Urinary bladder (tissue), 4 donors: ENCODE data around the gene RASSF4. TPM values are rescaled to one million over a fixed set of nuclear protein-coding genes. Genes with fewer than 3 reads are reported as not detected.

Experiments
- DNase-seq: peaks from one replicate; pipeline ENCODE4 v3.0.0-alpha.2; 2015; ENCODE audit errors: extremely low spot score
- H3K27ac ChIP-seq: one replicate; pipeline ENCODE4 v1.5.1; 2013; ENCODE audit warnings: low read depth, mild to moderate bottlenecking, moderate library complexity
- H3K36me3 ChIP-seq: one replicate; pipeline ENCODE4 v1.6.1; 2013; ENCODE audit warnings: mild to moderate bottlenecking, moderate library complexity; ENCODE audit not compliant: insufficient read depth
- H3K4me1 ChIP-seq: one replicate; pipeline ENCODE4 v1.6.1; 2013; ENCODE audit warnings: mild to moderate bottlenecking, moderate library complexity; ENCODE audit not compliant: insufficient read depth
- H3K4me3 ChIP-seq: one replicate; pipeline ENCODE4 v1.5.1; 2013; ENCODE audit warnings: low read depth, low read length
- WGBS: extraction: QIAGEN DNeasy Blood & Tissue Kit; methylation state at CpG from one replicate; pipeline ENCODE4 v1.1.7; 2013; 5-methylcytosine and 5-hydroxymethylcytosine counted together
- polyA plus RNA-seq: library from polyadenylated mRNA; stranded (reverse); fragments of 200-250 nt; gene quantifications from one replicate; pipeline ENCODE4 v1.2.3, GENCODE V29; 2013
- total RNA-seq: library from RNA; depleted of rRNA; stranded (reverse); fragments of >200 nt; gene quantifications from one replicate; pipeline ENCODE4 v1.2.3, GENCODE V29; 2014
- donor health status: healthy with polysubstance abuse.
- donor health status: healthy.

Gene RASSF4
- total and polyA plus RNA-seq, 2 donors, result 12.2 to 55.1 TPM

- Histone ChIP-seq H3K4me1 (no peaks in the 10 kb centered on the region), H3K4me3 (no peak overlapping the region), H3K27ac (no peak overlapping the region), H3K36me3 (no peaks in the 10 kb centered on the region)
- no peak for DNase-seq
- 85% methylated on average over 6 of the region's 6 CpGs for WGBS
Observed at GRCh38 chr10:44947371-44948152, 12.0 kb upstream of the RASSF4 start.

- DNase-seq, result no peak
- WGBS, result 68% methylated on average over 1 of the region's 1 CpG
- no peak overlapping the region for H3K4me3 ChIP-seq
- no peaks in the 10 kb centered on the region for H3K4me1 ChIP-seq
- H3K27ac ChIP-seq, result no peak overlapping the region
- H3K36me3 ChIP-seq, result no peaks in the 10 kb centered on the region
Observed at GRCh38 chr10:44948642-44949041, 11.0 kb upstream of the RASSF4 start.

- no peak for DNase-seq
- no peaks in the 10 kb centered on the region for H3K4me1 ChIP-seq
- H3K4me3 ChIP-seq, result no peak overlapping the region
- no peaks in the 10 kb centered on the region for H3K36me3 ChIP-seq
- no peak overlapping the region for H3K27ac ChIP-seq
- 73% methylated on average over 5 of the region's 5 CpGs for WGBS
Observed at GRCh38 chr10:44949127-44949802, 10.3 kb upstream of the RASSF4 start.

- DNase-seq, result no peak
- no peaks in the 10 kb centered on the region for H3K4me1 ChIP-seq
- H3K4me3 ChIP-seq, result no peak overlapping the region
- no peak overlapping the region for H3K27ac ChIP-seq
- H3K36me3 ChIP-seq, result no peaks in the 10 kb centered on the region
- WGBS, result 63% methylated on average over 3 of the region's 3 CpGs
Observed at GRCh38 chr10:44949915-44950314, 9.7 kb upstream of the RASSF4 start.

- Histone ChIP-seq H3K4me3 (no peak overlapping the region), H3K4me1 (no peaks in the 10 kb centered on the region), H3K36me3 (no peaks in the 10 kb centered on the region), H3K27ac (no peak overlapping the region)
- DNase-seq, result no peak
- WGBS, result 92% methylated on average over 10 of the region's 10 CpGs
Observed at GRCh38 chr10:44950326-44951225, 9.0 kb upstream of the RASSF4 start.

- Histone ChIP-seq H3K36me3 (no peaks in the 10 kb centered on the region), H3K27ac (no peak overlapping the region), H3K4me1 (no peaks in the 10 kb centered on the region), H3K4me3 (no peak overlapping the region)
- no peak for DNase-seq
- 80% methylated on average over 7 of the region's 7 CpGs for WGBS
Observed at GRCh38 chr10:44951576-44952226, 7.9 kb upstream of the RASSF4 start.

- no peak for DNase-seq
- Histone ChIP-seq H3K4me1 (no peaks in the 10 kb centered on the region), H3K27ac (no peak overlapping the region), H3K4me3 (no peak overlapping the region), H3K36me3 (no peaks in the 10 kb centered on the region)
- 44% methylated on average over 2 of the region's 2 CpGs for WGBS
Observed at GRCh38 chr10:44952779-44953231, 6.8 kb upstream of the RASSF4 start.

GRCh38 chr10:44954042-44954441, 5.6 kb upstream of the RASSF4 start:
- H3K36me3 ChIP-seq, result no peaks in the 10 kb centered on the region
- DNase-seq, result no peak
- peaks cover 1% of the 10 kb centered on the region for H3K4me1 ChIP-seq

GRCh38 chr10:44954962-44955361, 4.6 kb upstream of the RASSF4 start:
- no peak overlapping the region for H3K4me3 ChIP-seq
- no peak for DNase-seq
- no peaks in the 10 kb centered on the region for H3K36me3 ChIP-seq
- H3K27ac ChIP-seq, result no peak overlapping the region
- H3K4me1 ChIP-seq, result peaks cover 3% of the 10 kb centered on the region

More at GRCh38 chr10:44954042-44954441, 5.6 kb upstream of the RASSF4 start:
- Histone ChIP-seq H3K27ac (no peak overlapping the region), H3K4me3 (no peak overlapping the region)

GRCh38 chr10:44955413-44956070, 4.1 kb upstream of the RASSF4 start:
- no peak for DNase-seq
- no peaks in the 10 kb centered on the region for H3K36me3 ChIP-seq
- 80% methylated on average over 8 of the region's 8 CpGs for WGBS
- H3K4me1 ChIP-seq, result peaks cover 3% of the 10 kb centered on the region
- H3K4me3 ChIP-seq, result no peak overlapping the region
- no peak overlapping the region for H3K27ac ChIP-seq

- peaks cover 3% of the 10 kb centered on the region for H3K4me1 ChIP-seq
- H3K36me3 ChIP-seq, result no peaks in the 10 kb centered on the region
- WGBS, result 94% methylated on average over 4 of the region's 4 CpGs
- H3K27ac ChIP-seq, result no peak overlapping the region
- no peak overlapping the region for H3K4me3 ChIP-seq
- no peak for DNase-seq
Observed at GRCh38 chr10:44956226-44956625, 3.4 kb upstream of the RASSF4 start.

- peaks cover 3% of the 10 kb centered on the region for H3K4me1 ChIP-seq
- no peak overlapping the region for H3K27ac ChIP-seq
- WGBS, result 97% methylated on average over 4 of the region's 4 CpGs
- no peaks in the 10 kb centered on the region for H3K36me3 ChIP-seq
- no peak for DNase-seq
- no peak overlapping the region for H3K4me3 ChIP-seq
Observed at GRCh38 chr10:44956717-44957706, 2.6 kb upstream of the RASSF4 start.
